SU-DHL-6 (cell line): ENCODE measurements around the gene DNAJC11.

ENCODE experiments used
- H2AFZ ChIP-seq: fragments of 200-600 bp; sonication (generic); 2 replicates; pipeline ENCODE4 v1.6.1; 2014; ENCODE audit warnings: low read depth, mild to moderate bottlenecking, moderate library complexity, mixed read lengths, antibody characterized with exemption, low read length; ENCODE audit not compliant: severe bottlenecking
- H3F3A ChIP-seq: fragments of 200-600 bp; shearing (Covaris generic); 2 replicates; pipeline ENCODE4 v1.6.0; 2016; ENCODE audit warnings: antibody characterized with exemption, mild to moderate bottlenecking; ENCODE audit not compliant: insufficient read depth
- H3K27ac ChIP-seq: fragments of 200-600 bp; sonication (generic); 2 replicates; pipeline ENCODE4 v1.5.1; 2016; ENCODE audit warnings: low read depth, mild to moderate bottlenecking, low read length, moderate library complexity, mixed read lengths
- H3K27me3 ChIP-seq: fragments of 200-600 bp; sonication (generic), shearing (Covaris generic); 2 replicates; pipeline ENCODE4 v1.6.0; 2014; ENCODE audit warnings: mild to moderate bottlenecking, low read length
- H3K36me3 ChIP-seq: fragments of 200-600 bp; sonication (generic); 2 replicates; pipeline ENCODE4 v1.6.1; 2014; ENCODE audit warnings: mild to moderate bottlenecking, low read length, mixed read lengths
- H3K4me2 ChIP-seq: fragments of 300-600, 200-600 bp; shearing (Covaris generic), sonication (generic); 2 replicates; pipeline ENCODE4 v1.6.0; 2014; ENCODE audit warnings: low read length, low read depth, mild to moderate bottlenecking; ENCODE audit not compliant: poor library complexity, severe bottlenecking
- H3K4me3 ChIP-seq: fragments of 200-600 bp; sonication (generic); 2 replicates; pipeline ENCODE4 v1.5.1; 2014; ENCODE audit warnings: antibody characterized with exemption, low read length, mild to moderate bottlenecking, mixed read lengths; ENCODE audit not compliant: insufficient read depth, poor library complexity, severe bottlenecking
- H3K79me2 ChIP-seq: fragments of 200-600 bp; sonication (generic); 2 replicates; pipeline ENCODE4 v1.6.1; 2014; ENCODE audit warnings: mild to moderate bottlenecking, low read length, moderate library complexity; ENCODE audit not compliant: insufficient read depth
- H3K9ac ChIP-seq: fragments of 200-600 bp; sonication (generic); 2 replicates; pipeline ENCODE4 v1.7.0; 2014; ENCODE audit warnings: mild to moderate bottlenecking, low read length
- H3K9me2 ChIP-seq: fragments of 200-600 bp; sonication (generic); replicated peaks from 2 replicates; pipeline ENCODE4 v1.6.1; 2014; ENCODE audit warnings: low read length; ENCODE audit not compliant: insufficient read depth
- H3K9me3 ChIP-seq: fragments of 200-600 bp; sonication (generic); 2 replicates; pipeline ENCODE4 v1.6.1; 2014; ENCODE audit warnings: low read length, mixed read lengths; ENCODE audit not compliant: insufficient read depth
- H4K20me1 ChIP-seq: fragments of 200-600 bp; sonication (generic); 2 replicates; pipeline ENCODE4 v1.6.1; 2014; ENCODE audit warnings: low read depth, mild to moderate bottlenecking, antibody characterized with exemption, low read length, moderate library complexity, mixed read lengths
- EZH2phosphoT487 ChIP-seq: fragments of 200-600 bp; sonication (generic), shearing (Covaris generic); conservative IDR thresholded peaks from 2 replicates; pipeline ENCODE4 v1.6.1; 2018; ENCODE audit warnings: mild to moderate bottlenecking, antibody characterized with exemption, low read length, moderate library complexity, mixed read lengths
- TF ChIP-seq, protein P1 (sequence below): fragments of 200-600 bp; sonication (generic); IDR thresholded peaks from one replicate; pipeline ENCODE4 v1.5.1; 2017; ENCODE audit warnings: antibody characterized with exemption, mild to moderate bottlenecking, low read length, moderate library complexity; ENCODE audit not compliant: insufficient read depth, poor library complexity, severe bottlenecking

The DNAJC11 gene

GRCh38 chr1:6591222-6591621 lies 110.4 kb downstream of the DNAJC11 start:
- Histone ChIP-seq H3K79me2 (no peaks in the 10 kb centered on the region), H3K27ac (no peak overlapping the region), H3F3A (no peaks in the 10 kb centered on the region), H4K20me1 (no peaks in the 10 kb centered on the region), H3K4me3 (no peak overlapping the region), H3K27me3 (no peaks in the 10 kb centered on the region), H3K9me3 (no peaks in the 10 kb centered on the region), H3K9ac (no peak overlapping the region), H2AFZ (no peak overlapping the region), H3K4me2 (no peak overlapping the region), H3K9me2 (no peaks in the 10 kb centered on the region), H3K36me3 (no peaks in the 10 kb centered on the region)
- TF ChIP-seq, protein P1, sequence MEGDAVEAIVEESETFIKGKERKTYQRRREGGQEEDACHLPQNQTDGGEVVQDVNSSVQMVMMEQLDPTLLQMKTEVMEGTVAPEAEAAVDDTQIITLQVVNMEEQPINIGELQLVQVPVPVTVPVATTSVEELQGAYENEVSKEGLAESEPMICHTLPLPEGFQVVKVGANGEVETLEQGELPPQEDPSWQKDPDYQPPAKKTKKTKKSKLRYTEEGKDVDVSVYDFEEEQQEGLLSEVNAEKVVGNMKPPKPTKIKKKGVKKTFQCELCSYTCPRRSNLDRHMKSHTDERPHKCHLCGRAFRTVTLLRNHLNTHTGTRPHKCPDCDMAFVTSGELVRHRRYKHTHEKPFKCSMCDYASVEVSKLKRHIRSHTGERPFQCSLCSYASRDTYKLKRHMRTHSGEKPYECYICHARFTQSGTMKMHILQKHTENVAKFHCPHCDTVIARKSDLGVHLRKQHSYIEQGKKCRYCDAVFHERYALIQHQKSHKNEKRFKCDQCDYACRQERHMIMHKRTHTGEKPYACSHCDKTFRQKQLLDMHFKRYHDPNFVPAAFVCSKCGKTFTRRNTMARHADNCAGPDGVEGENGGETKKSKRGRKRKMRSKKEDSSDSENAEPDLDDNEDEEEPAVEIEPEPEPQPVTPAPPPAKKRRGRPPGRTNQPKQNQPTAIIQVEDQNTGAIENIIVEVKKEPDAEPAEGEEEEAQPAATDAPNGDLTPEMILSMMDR = no peak
- no peak for TF ChIP-seq EZH2phosphoT487

DNA sequence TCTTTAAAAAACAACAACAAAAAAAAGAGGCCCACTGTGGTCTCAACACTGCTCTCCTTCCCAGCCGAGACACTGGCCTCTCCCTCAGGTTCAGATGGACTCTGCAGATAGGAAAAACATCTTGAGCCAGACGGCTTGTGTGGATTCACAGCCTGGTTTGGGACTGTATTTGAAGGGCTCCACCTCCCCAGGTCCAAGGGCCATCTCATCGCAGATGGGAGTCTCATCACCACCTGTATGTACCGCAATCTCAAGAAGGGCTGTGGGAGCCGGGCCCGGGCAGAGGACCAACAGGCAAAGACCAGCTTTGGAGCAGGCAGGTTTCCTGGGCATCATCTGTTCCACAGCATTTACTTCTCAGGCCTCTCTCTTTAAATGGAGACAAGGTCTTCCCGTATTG lies 111.6 kb downstream of the DNAJC11 start:
- H3K4me2 ChIP-seq = no peak overlapping the region
- H4K20me1 ChIP-seq = no peaks in the 10 kb centered on the region
- TF ChIP-seq, protein P1 = no peak
- no peak for TF ChIP-seq EZH2phosphoT487
- no peak overlapping the region for H3K4me3 ChIP-seq
- no peak overlapping the region for H3K27ac ChIP-seq
- no peak overlapping the region for H2AFZ ChIP-seq
- no peak overlapping the region for H3K9ac ChIP-seq
- H3F3A ChIP-seq = no peaks in the 10 kb centered on the region
- H3K9me3 ChIP-seq = no peaks in the 10 kb centered on the region
- no peaks in the 10 kb centered on the region for H3K36me3 ChIP-seq
- no peaks in the 10 kb centered on the region for H3K27me3 ChIP-seq
- H3K9me2 ChIP-seq = no peaks in the 10 kb centered on the region
- H3K79me2 ChIP-seq = no peaks in the 10 kb centered on the region

DNA sequence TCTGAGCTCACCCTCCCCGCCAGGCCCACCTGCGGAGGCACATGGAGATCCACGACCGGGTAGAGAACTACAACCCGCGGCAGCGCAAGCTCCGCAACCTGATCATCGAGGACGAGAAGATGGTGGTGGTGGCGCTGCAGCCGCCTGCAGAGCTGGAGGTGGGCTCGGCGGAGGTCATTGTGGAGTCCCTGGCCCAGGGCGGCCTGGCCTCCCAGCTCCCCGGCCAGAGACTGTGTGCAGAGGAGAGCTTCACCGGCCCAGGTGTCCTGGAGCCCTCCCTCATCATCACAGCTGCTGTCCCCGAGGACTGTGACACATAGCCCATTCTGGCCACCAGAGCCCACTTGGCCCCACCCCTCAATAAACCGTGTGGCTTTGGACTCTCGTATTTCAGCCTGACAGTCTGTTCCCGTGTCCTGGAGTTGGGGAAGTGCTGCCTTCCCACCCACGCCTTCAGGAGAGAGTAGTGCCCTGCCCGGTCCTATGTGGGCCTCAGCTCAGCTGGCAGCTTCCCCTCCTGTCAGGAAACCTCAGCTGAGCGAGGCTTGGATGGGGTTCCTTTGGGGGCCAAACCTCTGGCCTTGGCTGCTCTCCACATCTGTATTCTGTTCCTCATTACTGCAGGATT lies 112.6 kb downstream of the DNAJC11 start:
- Histone ChIP-seq H3K4me2 (no peak overlapping the region), H3K9ac (no peak overlapping the region), H3K4me3 (no peak overlapping the region), H3F3A (no peaks in the 10 kb centered on the region), H3K9me2 (no peaks in the 10 kb centered on the region), H2AFZ (no peak overlapping the region), H3K79me2 (no peaks in the 10 kb centered on the region), H3K27ac (no peak overlapping the region), H3K9me3 (no peaks in the 10 kb centered on the region), H3K27me3 (no peaks in the 10 kb centered on the region), H3K36me3 (no peaks in the 10 kb centered on the region), H4K20me1 (no peaks in the 10 kb centered on the region)
- TF ChIP-seq EZH2phosphoT487 = no peak
- TF ChIP-seq, protein P1 = no peak
